Uterus (tissue), 4 donors: ENCODE data around the gene CADPS2. TPM values are rescaled to one million over a fixed set of nuclear protein-coding genes. Genes with fewer than 3 reads are reported as not detected.

Experiments
- DNase-seq, 2 donors: peaks; one replicate each; pipeline ENCODE4 v3.0.0-alpha.2; 2019 to 2020
- H3K27ac ChIP-seq, 2 donors: fragments of 200-600 bp; sonication (generic); 1 replicate in 1 of 2; 2 replicates in 1 of 2; pipeline ENCODE4 v1.5.1; 2016 to 2018
- H3K27me3 ChIP-seq, 2 donors: fragments of 200-600 bp; sonication (generic); one replicate each; pipeline ENCODE4 v1.5.1; 2018 to 2019; ENCODE audit warnings: control low read depth in 1 of 2
- H3K36me3 ChIP-seq, 2 donors: fragments of 200-600 bp; sonication (generic); one replicate each; pipeline ENCODE4 v1.5.1; 2019; ENCODE audit warnings: control low read depth in 1 of 2
- H3K4me1 ChIP-seq, 2 donors: fragments of 200-600 bp; sonication (generic); one replicate each; pipeline ENCODE4 v1.5.1; 2018 to 2019; ENCODE audit warnings: control low read depth in 1 of 2
- H3K4me3 ChIP-seq, 2 donors: fragments of 200-600 bp; sonication (generic); 1 replicate in 1 of 2; 2 replicates in 1 of 2; pipeline ENCODE4 v1.5.1; 2018 to 2019; ENCODE audit warnings: mild to moderate bottlenecking in 1 of 2
- H3K9me3 ChIP-seq, 2 donors: fragments of 200-600 bp; sonication (generic); one replicate each; pipeline ENCODE4 v1.5.1; 2019; ENCODE audit warnings: control low read depth in 1 of 2
- CTCF ChIP-seq, 4 experiments: fragments of 200-600 bp in 2 of 4; fragments of 450-650 bp in 2 of 4; sonication (generic) in 2 of 4; IDR thresholded peaks; one replicate each; pipeline ENCODE4 v1.5.1; 2016 to 2019; ENCODE audit warnings: antibody characterized with exemption in 4 of 4, mild to moderate bottlenecking in 2 of 4, moderate library complexity in 1 of 4
- POLR2A ChIP-seq, 2 donors: fragments of 450-650 bp; IDR thresholded peaks; one replicate each; pipeline ENCODE4 v1.6.1; 2016; ENCODE audit warnings: antibody characterized with exemption in 2 of 2, mild to moderate bottlenecking in 1 of 2, moderate library complexity in 1 of 2
- intact Hi-C: fragments of 100-400 bp; cut with DNase I; formaldehyde crosslinking; loops from one replicate; pipeline ENCODE4 v1.15.1; 2023; ENCODE audit warnings: low total_unique reads
- small RNA-seq: library from RNA; depleted of rRNA; stranded (forward); fragments of <200 nt; gene quantifications from one replicate; pipeline ENCODE3, GENCODE V24; 2016
- total RNA-seq, 4 donors: library from RNA; depleted of rRNA in 3 of 4; stranded (reverse); fragments of >200 nt in 3 of 4; gene quantifications; one replicate each; pipeline versions ENCODE4 v1.1.0 to v1.2.4, GENCODE V29; 2014 to 2023
- donor health status: DM: yes; HTN: yes; CAD: no.

CADPS2 gene
- total RNA-seq, 4 donors from 2014 or later, result 11.5 to 119 (median 36.8) TPM

GRCh38 chr7:122269241-122269640 lies 617.0 kb downstream of the CADPS2 start:
- H3K27me3 ChIP-seq, result no peaks in the 10 kb centered on the region
- H3K4me3 ChIP-seq, result no peak overlapping the region
- no peak for TF ChIP-seq POLR2A (IDR thresholded peaks at IDR 0.05)
- no peak for TF ChIP-seq CTCF (IDR thresholded peaks at IDR 0.05)
- H3K36me3 ChIP-seq, result no peaks in the 10 kb centered on the region
- intact Hi-C loops, result no loop called here
- no peak overlapping the region for H3K27ac ChIP-seq
- H3K9me3 ChIP-seq, result no peaks in the 10 kb centered on the region
- DNase-seq, result no peak
- no peaks in the 10 kb centered on the region for H3K4me1 ChIP-seq

Small RNA genes lying within 50 kb of the gene (small RNA-seq; reads per million reads assigned to genes)
- not detected for gene AC006463.1

Other genes starting within 250 kb of the CADPS2 start
- gene RNF133, start 187.3 kb downstream of the CADPS2 start, total RNA-seq, result 1 to 10 TPM in 3 of 4 donors, not detected in 1; 1.5 to 6.9 (median 3.8) TPM
- gene RNF148, start 183.5 kb downstream of the CADPS2 start, total RNA-seq, result 1 to 10 TPM; 3.4 to 7.4 (median 4.8) TPM
- gene TAS2R16, start 109.2 kb upstream of the CADPS2 start, total RNA-seq, result not detected